ENCODE results near the gene METTL2B.
"Not testable (repeated sequence)": the region's sequence is repeated elsewhere in the genome, so short reads cannot be mapped to it uniquely, and the experiment has no call there.

The METTL2B gene

DNA sequence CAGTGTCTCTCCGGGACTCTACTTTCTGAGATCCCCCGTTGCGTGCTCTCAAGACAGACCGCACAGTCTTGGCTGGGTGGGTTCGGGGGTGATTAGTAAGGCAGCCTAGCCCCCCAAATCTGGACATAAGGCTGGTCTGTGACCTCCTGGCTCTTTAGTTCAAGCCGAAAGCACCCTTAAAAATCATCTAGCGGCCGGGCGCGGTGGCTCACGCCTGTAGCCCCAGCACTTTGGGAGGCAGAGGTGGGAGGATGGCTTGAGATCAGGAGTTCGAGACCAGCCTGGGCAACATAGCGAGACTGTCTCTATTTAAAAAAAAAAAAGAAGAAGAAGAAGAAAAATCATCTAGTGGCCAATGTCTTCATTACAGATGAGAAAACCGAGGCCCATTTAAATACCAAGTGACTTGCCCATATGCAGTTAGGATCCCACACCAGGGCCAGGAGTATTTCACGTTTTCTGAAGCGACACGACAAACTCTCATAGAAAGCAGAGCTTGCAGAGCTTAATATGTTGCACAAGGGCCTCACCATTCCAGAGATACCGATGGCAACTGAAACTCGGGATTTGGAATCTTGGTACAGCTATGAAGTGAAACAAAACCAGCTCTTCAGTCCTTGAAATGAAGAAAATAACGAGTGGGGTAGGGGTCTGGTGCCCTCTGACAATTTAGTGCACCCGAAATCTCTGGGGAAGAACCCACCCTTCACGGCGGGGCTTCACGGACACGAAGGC, 21.6 kb upstream of the METTL2B start:
- DNase-seq (ENCODE audit: low read depth) = no peak

DNA sequence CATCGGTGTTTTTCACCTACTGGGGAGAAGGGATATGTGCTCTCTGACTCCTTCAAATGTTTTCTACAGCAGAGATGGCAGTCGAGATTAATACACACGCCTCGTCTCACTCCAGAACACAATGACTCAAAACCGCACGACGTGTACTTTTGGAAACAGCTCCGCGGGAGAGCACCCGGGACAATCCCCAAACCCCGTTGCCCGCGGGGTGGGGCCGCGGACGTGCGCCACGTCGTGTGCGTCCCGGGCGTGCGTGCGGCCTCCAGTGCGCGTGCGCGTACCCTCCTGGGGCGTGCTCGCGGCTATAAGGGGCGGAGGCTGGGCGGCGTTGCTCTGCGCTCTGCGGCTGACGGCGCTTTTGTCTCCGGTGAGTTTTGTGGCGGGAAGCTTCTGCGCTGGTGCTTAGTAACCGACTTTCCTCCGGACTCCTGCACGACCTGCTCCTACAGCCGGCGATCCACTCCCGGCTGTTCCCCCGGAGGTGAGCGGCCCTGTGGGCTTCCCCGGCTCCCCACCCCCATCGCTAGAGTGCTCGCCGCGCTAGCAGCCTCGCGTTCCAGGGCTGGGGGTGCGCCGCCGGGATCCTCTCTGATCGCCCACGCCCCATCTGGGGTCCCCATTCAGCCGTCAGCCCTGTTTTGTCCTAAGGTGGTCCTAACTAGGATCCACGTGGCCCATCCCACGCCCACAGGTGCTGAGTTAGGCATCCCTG, 20.8 kb upstream of the METTL2B start, which contains the start of gene HILPDA:
Gene HILPDA (plus strand): TSS at position 336 of the 712 bp plus-strand sequence. CDS start 1,391 bp downstream, outside the sequence.
- DNase-seq (ENCODE audit: low read depth) = peak; percentile 88

DNA sequence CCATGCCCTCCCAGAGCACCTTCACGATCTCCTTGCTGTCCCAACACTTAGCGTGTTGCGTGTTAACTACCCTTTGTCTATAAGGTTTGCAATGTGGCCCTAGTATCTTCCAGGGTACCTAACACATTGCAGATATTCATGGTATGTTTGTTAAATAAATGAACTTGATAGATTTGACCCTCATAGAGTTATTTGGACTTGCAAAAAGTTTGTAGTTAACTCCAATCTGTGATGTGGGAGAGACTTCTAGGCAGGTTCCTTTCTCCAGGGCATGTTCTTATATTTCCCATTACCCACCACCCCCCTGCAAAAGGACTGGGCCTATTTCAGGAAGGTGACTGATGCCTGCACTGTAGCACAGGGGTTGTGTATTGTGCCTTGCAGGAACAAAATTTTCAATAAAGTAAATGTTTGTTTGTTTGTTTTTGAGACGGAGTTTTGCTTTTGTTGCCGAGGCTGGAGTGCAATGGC, 20.3 kb upstream of the METTL2B start:
- DNase-seq (ENCODE audit: low read depth) = no peak

DNA sequence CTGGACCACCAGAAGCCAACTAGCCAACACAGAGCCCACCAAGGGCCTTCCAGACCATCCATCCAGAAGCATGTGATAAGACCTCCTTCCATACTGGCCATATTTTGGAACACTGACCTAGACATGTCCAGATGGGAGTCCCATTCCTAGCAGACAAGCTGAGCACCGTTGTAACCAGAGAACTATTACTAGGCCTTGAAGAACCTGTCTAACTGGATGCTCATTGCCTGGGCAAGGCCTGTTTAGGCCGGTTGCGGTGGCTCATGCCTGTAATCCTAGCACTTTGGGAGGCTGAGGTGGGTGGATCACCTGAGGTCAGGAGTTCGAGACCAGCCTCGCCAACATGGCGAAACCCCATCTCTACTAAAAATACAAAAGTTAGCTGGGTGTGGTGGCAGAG, 19.2 kb upstream of the METTL2B start:
- not testable (repeated sequence) for DNase-seq (ENCODE audit: low read depth)

DNA sequence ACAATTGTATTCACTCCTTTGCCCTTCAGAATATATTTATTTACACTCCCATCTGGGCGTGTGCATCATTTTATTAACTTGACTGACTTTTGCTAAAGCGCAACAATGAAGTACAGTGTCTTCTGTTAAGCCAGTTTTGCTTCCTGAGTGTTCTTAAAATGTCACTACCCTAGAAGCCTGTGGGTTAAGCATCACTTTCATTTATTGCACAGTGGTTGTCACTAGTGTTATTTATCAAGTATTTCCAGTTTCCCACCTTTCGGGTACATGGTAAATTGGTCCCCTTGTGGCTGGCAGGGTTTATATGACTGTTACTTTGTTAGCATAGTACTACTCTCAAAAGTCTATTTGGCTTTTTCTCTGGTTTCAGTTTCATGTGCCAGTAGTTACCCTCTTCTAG, 17.6 kb upstream of the METTL2B start:
- no peak for DNase-seq (ENCODE audit: low read depth)

DNA sequence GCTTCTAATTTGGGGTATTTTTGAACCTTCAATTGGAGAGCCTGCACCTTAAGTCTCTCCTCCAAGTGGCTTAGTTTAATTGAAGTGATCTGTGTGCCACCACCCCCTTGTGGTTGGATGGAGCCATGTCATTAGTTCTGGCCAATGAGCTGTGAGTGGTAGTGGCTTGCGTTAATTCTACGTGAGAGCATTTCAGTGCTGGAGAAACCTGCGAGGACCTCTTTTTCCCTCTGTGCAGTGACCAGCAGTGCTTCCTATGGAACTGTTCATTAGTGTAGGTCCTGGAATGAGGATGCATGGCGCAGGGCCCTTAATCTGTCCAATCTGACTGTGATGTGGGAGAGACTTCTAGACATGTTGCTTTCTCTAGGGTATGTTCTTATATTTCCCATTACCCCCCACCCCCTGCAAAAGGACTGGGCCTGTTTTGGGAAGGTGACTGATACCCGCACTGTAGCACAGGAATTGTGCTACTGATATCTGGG, 17.1 kb upstream of the METTL2B start:
- DNase-seq (ENCODE audit: low read depth) = peak; percentile 60

DNA sequence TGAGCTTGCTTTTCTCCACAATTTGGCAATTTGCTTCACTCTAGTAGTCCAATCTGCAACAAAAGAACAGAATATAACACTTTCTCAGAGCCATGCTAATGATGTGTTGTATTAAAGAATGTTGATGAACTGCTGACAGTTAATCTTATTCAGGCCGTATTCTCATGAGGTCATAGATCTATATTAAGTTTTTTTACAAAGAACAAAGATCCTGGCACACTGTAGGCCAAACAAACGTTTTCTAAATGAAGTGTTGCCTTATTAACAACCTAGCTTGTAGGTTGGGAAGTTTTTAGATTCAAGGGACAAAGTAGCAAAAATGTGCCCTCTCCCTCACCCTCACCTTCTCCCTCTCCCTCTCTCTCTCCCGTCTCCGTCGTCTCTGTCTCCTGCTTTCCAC, 14.1 kb upstream of the METTL2B start:
- no peak for DNase-seq (ENCODE audit: low read depth)

DNA sequence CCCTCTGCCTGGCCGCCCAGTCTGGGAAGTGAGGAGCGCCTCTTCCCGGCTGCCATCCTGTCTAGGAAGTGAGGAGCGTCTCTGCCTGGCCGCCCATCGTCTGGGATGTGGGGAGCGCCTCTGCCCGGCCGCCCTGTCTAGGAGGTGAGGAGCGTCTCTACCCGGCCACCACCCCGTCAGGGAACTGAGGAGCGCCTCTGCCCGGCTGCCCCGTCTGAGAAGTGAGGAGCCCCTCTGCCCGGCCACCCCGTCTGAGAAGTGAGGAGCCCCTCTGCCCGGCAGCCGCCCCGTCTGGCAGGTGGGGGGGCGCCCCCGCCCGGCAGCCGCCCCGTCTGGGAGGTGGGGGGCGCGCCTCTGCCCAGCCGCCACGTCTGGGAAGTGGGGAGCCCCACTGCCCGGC, 13.2 kb upstream of the METTL2B start:
- DNase-seq (ENCODE audit: low read depth) = not testable (repeated sequence)

DNA sequence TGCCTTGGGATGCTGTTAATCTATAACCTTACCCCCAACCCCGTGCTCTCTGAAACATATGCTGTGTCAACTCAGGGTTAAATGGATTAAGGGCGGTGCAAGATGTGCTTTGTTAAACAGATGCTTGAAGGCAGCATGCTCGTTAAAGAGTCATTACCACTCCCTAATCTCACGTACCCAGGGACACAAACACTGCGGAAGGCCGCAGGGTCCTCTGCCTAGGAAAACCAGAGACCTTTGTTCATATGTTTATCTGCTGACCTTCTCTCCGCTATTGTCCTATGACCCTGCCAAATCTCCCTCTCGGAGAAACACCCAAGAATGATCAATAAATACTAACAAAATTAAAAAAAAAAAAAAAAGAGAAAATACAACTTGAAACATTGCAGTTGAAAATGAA, 12.6 kb upstream of the METTL2B start:
- DNase-seq (ENCODE audit: low read depth) = not testable (repeated sequence)

DNA sequence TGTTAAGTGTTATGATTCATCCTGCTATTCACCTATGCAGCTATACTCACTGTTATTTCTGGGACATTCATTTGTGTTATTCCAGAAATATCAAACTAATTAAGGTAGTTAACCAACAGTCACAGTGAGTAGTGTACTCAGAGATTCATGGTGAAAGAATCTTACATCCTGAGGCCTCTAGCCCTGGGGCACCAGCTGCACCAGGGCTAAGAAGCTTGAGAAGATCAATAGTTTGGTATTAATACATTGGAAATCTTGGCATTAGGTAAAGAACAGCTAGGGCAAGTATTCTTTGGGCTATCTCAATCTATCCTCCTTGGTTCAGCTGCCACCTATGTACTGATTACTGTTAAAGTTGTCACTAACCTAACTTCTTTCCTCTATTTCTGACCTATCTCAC, 9.7 kb upstream of the METTL2B start:
- DNase-seq (ENCODE audit: low read depth) = not testable (repeated sequence)

DNA sequence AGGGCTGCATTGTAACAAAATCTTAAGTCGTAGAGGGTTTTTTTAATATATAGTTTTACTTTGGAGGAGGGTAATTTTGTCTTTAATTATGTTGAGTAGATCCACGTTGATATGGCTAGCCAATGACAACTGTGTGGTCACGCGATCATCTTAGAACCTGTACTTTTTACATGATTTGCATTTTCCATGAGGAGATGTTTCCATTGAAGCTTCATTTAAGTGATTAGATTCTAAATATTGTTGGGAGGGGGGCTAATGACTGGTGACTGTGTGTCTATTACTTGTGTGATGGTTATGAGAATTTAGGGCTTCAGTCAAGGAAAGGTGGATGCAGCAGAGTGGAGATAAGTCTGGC, 765 bp downstream of the METTL2B start:
- DNase-seq (ENCODE audit: low read depth) = not testable (repeated sequence)

DNA sequence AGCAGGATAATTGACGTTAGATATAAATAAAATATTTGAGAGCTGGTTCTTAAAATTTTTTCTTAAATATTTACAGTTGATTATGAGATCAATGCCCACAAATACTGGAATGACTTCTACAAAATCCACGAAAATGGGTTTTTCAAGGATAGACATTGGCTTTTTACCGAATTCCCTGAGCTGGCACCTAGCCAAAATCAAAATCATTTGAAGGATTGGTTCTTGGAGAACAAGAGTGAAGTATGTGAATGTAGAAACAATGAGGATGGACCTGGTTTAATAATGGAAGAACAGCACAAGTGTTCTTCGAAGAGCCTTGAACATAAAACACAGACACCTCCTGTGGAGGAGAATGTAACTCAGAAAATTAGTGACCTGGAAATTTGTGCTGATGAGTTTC, 2.5 kb downstream of the METTL2B start:
- DNase-seq (ENCODE audit: low read depth) = not testable (repeated sequence)

DNA sequence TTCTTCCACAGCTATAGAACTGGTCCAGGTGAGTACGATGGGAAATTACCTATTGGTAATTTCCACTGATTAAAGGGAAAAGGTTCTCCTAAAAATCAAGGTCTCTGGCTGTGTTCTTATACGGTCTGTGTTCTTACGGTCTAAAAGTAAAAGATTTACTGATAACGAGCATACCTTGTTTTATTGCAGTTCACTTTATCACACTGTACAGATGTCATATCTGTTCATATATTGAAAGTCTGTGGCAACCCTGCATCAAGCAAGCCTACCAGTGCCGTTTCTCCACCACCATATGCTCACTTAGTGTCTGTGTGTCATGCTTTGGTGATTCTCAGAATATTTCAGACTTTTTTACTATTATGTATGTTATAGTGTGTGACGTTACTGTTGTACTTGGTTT, 11.6 kb downstream of the METTL2B start:
- not testable (repeated sequence) for DNase-seq (ENCODE audit: low read depth)

DNA sequence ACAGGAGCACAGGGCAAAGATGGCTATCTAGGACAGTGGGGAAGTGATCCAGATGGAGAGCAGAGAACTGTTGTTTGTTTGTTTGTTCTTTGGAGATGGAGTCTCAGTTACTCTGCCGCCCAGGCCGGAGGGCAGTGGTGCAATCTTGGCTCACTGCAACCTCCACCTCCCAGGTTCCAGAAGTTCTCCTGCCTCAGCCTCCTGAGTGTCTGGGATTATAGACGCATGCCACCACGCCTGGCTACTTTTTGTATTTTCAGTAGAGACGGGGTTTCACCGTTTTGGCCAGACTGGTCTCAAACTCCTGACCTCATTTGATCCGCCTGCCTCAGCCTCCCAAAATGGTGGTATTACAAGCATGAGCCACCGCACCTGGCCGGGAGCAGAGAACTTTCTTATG, 20.9 kb downstream of the METTL2B start:
- DNase-seq (ENCODE audit: low read depth) = no peak

DNA sequence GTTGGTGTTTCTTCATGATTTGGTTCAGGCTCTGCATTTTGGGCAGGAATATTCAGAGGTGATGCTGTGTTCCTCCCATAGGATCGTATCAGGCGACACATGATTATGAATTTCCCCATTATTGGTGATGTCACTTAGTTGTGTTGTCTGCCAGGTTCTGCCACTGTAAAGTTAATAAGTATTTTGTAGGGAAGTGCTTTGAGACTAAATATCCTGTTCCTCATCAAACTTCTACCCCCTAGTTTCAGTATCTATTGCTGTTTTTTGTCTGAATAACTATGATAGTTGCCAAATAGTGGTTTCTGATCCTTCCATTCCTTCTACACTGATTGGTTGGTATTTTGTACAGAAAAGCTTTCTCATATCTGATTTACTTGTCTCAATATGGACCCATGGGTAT, 28.9 kb downstream of the METTL2B start:
- not testable (repeated sequence) for DNase-seq (ENCODE audit: low read depth)

DNA sequence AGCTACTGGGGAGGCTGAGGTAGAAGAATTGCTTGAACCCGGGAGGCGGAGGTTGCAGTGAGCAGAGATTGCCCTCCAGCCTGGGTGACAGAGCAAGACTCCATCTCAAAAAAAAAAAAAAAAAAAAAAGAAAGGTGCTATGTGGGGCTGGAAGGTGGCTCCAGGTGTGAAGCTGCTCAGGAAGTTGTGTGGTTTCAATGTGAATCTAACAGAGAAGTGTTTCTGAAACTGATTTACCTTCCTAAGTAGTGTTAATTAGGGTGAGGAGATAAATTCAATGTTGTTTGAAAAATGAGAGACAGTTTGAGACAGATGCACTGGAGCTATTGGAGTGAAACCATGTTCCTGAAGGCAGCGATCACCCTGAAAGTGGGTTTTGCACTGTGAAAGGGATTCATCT, 30.3 kb downstream of the METTL2B start:
- not testable (repeated sequence) for DNase-seq (ENCODE audit: low read depth)

DNA sequence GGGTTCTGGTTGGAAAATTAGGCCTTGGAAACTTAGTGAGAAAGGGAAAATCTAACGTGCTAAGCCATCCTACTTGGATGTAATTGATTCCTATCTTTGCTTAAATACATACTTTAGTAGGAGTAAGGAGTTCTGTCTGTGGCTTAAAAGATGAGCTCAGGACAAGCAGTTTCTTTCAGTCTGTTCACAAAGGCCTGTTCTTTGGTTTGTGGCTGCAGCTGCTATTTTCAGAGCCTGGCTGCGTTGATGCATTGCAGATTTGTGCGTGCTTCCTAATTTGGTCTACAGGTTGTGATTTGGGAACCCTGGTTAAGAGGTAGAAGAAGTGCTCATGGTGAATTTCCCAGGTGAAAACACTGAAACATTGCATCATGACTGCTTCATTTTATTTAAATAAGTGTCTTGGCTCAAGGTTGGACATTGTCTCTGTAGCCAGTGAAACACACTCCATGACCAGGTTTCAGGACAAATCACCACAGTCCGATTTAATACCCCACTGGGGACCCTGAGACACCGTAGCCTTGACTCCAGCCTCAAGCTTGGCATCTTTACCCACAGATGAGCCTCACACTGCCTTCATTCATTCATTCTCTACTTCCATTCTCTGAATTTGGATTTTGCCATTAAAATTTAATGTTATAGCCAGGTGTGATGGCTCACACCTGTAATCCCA, 30.9 kb downstream of the METTL2B start:
- not testable (repeated sequence) for DNase-seq (ENCODE audit: low read depth)

DNA sequence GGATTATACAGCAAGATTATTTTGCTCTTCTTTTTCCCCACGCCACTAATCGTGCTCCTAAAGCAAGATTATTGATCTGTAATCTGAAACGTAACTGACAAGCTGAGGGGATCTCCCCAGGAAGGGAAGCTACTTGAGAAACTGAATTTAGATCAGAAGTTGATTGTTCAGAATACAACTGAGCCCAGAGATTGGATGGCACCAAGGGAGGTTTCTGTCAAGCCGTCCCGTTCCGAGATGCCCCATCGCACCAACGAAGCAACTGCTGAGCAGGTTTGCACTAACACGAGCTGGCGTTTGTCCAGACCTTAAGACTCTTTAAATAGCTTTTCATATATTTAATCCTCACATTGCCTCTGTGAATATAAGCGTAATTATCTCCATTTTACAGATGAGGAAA, 35.1 kb downstream of the METTL2B start:
- not testable (repeated sequence) for DNase-seq (ENCODE audit: low read depth)

DNA sequence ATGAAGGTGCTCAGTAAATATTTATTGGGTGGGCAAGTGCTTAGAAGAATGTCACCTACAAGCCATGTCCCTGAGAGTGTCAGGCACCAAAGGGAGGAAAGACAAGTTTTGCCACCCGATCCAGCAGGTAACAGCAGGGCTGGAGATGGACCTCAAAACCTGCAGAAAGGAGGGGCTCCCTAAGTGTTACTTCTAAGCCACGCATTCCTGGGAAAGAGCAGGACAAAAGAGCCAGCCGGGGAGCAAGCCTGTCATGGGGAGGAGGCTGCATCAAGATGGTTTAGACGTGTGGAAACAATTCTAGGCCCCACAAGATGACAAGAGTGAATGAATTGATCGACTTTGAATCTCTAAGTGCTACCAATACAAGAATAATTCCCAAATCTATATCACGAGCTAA, 38.7 kb downstream of the METTL2B start:
- not testable (repeated sequence) for DNase-seq (ENCODE audit: low read depth)

DNA sequence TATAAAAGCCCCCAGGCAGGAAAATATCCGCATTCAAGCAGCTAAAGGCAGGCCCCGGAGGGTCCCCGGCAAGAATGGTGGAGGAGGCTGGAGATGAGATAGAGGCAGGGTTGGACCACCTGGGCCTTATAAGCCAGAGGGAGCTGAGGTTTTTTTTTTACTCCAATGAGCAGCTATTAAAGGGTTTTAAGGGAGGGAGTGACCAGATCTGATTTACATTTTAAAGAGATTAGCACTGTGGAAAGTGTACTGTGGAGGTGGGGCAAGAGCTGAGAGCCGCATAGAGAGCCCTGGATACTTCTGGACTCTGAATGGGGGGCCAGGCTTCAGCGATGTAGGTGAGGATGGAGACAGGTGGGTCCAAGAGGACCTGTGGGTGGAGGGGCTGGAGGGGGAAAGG, 40.5 kb downstream of the METTL2B start:
- not testable (repeated sequence) for DNase-seq (ENCODE audit: low read depth)

DNA sequence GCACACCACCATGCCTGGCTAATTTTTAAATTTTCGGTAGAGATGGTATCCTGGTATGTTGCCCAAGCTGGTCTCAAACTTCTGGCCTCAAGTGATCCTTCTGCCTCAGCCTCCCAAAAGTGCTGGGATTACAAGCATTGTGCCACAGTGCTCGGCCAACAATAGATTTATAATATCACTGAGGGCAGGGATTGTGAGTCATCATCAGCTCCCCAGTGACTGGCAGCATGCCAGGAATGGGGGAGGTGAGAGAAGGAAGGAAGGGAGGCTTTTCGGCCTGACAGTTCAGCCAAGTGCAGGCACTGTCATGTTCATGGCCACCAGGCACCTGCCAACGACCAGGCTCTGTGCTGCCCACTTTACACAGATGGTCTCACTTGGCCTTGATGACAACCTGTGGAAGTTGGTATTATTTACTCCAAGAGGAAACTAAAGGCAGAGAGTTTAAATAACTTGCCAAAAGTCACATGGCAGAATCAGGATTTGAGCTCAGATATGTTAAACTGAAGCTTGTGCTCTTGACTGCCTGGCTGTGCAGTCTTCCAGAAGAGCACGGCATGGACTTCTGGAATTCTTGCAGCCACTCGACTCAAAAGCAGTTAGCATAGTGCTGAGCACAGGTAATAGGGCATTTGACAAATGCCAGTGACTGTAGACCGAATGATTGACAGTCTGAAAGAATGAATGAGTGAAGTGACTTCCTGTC, 46.8 kb downstream of the METTL2B start:
- DNase-seq (ENCODE audit: low read depth) = peak; percentile 27

DNA sequence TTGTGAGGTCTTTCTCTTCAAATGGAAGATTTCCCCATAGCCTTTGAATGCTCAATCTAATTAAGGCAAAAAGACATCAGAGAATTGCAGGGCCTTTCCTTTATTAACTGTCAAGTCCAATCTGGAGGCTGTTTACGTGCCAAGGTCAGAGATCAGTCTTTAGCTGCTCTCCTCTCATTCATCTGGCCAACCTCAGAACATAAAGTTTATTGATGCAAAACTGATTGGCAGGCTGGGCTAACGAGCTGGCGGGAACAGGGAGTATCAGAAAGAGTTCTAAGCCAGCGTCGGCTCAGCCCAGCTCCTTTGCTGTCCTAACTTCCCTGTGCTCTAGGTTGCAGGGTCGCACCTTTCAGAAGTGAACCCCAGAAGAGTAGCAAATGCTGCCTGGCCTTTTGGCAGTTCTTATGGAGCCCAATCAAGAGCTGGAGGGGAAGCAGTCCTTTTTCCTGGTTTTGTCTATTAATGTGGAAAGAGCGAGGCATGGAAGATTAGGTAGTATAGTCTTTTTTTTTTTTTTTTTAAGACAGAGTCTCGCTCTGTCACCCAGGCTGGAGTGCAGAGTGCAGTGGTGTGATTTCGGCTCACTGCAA, 47.5 kb downstream of the METTL2B start:
- not testable (repeated sequence) for DNase-seq (ENCODE audit: low read depth)

Data from fibroblast of the conjunctiva (primary cell).